C4-2B (cell line): ENCODE results near the gene EFCC1.

Experiments used
- CTCF ChIP-seq: fragments of 450-650 bp; conservative IDR thresholded peaks from 2 replicates; pipeline ENCODE4 v1.5.1; 2017; ENCODE audit warnings: mild to moderate bottlenecking
- ZFX ChIP-seq: fragments of 450-650 bp; IDR thresholded peaks from 2 replicates; pipeline ENCODE4 v1.6.1; 2017

GRCh38 chr3:129025108-129025507 lies 24.0 kb downstream of the EFCC1 start:
- no peak for TF ChIP-seq CTCF
- no peak for TF ChIP-seq ZFX
